Pons (tissue), 1 donor: ENCODE data around the gene NUP210.
"Not testable (repeated sequence)": the region's sequence is repeated elsewhere in the genome, so short reads cannot be mapped to it uniquely, and the experiment has no call there.

Source experiments
- DNase-seq: peaks from one replicate; pipeline ENCODE4 v3.0.0-alpha.2; 2016; ENCODE audit warnings: low spot score

The NUP210 gene

GRCh38 chr3:13406190-13406589 lies 13.9 kb downstream of the NUP210 start:
- no peak for DNase-seq

GRCh38 chr3:13405614-13406013 lies 14.5 kb downstream of the NUP210 start:
- no peak for DNase-seq

- DNase-seq = no peak
Observed at GRCh38 chr3:13404626-13405452, 15.3 kb downstream of the NUP210 start.

- DNase-seq = no peak
Observed at GRCh38 chr3:13403847-13404246, 16.3 kb downstream of the NUP210 start.

GRCh38 chr3:13403213-13403819 lies 16.8 kb downstream of the NUP210 start:
- no peak for DNase-seq

- DNase-seq = no peak
Observed at GRCh38 chr3:13401149-13401548, 19.0 kb downstream of the NUP210 start.

- DNase-seq = no peak
Observed at GRCh38 chr3:13400114-13400673, 19.9 kb downstream of the NUP210 start.

- DNase-seq = no peak
Observed at GRCh38 chr3:13399603-13400002, 20.5 kb downstream of the NUP210 start.

GRCh38 chr3:13397316-13397715 lies 22.8 kb downstream of the NUP210 start:
- no peak for DNase-seq

GRCh38 chr3:13394363-13394762 lies 25.8 kb downstream of the NUP210 start:
- no peak for DNase-seq

GRCh38 chr3:13393427-13394360 lies 26.4 kb downstream of the NUP210 start:
- no peak for DNase-seq

GRCh38 chr3:13391308-13391707 lies 28.8 kb downstream of the NUP210 start:
- no peak for DNase-seq

GRCh38 chr3:13389378-13389777 lies 30.7 kb downstream of the NUP210 start:
- DNase-seq = no peak

GRCh38 chr3:13388816-13389215 lies 31.3 kb downstream of the NUP210 start:
- DNase-seq = no peak

GRCh38 chr3:13385373-13385965 lies 34.7 kb downstream of the NUP210 start:
- DNase-seq = peak; percentile 88

GRCh38 chr3:13380971-13381370 lies 39.2 kb downstream of the NUP210 start:
- no peak for DNase-seq

- peak; percentile 17 for DNase-seq
Observed at GRCh38 chr3:13379201-13379830, 40.8 kb downstream of the NUP210 start.

GRCh38 chr3:13378155-13378554 lies 42.0 kb downstream of the NUP210 start:
- DNase-seq = no peak

GRCh38 chr3:13377741-13378140 lies 42.4 kb downstream of the NUP210 start:
- not testable (repeated sequence) for DNase-seq

GRCh38 chr3:13377021-13377420 lies 43.1 kb downstream of the NUP210 start:
- no peak for DNase-seq

GRCh38 chr3:13376091-13376490 lies 44.0 kb downstream of the NUP210 start:
- DNase-seq = no peak
